C1 segment of cervical spinal cord (tissue), 14 donors: Measurements from ENCODE around the gene PDGFB.

Source experiments
- DNase-seq, 14 donors: peaks; one replicate each; lab custom pipeline; 2025; lab: John Stamatoyannopoulos, UW

The PDGFB gene

GRCh38 chr22:39277142-39277607 is 32.4 kb upstream of the PDGFB start:
- DNase-seq, result no peak

GRCh38 chr22:39276440-39277141 is 31.8 kb upstream of the PDGFB start:
- DNase-seq, result no peak

- no peak for DNase-seq
Measured at GRCh38 chr22:39275814-39276439, 31.1 kb upstream of the PDGFB start.

- no peak for DNase-seq
Measured at GRCh38 chr22:39273950-39274887, 29.4 kb upstream of the PDGFB start.

GRCh38 chr22:39270792-39271191 is 26.0 kb upstream of the PDGFB start:
- no peak for DNase-seq

- DNase-seq, result no peak
Measured at GRCh38 chr22:39270280-39270679, 25.5 kb upstream of the PDGFB start.

- no peak for DNase-seq
Measured at GRCh38 chr22:39269095-39269790, 24.5 kb upstream of the PDGFB start.

GRCh38 chr22:39268645-39269044 is 23.9 kb upstream of the PDGFB start:
- DNase-seq, result no peak

GRCh38 chr22:39267974-39268373 is 23.2 kb upstream of the PDGFB start:
- no peak for DNase-seq

GRCh38 chr22:39266398-39267030 is 21.7 kb upstream of the PDGFB start:
- DNase-seq, result peak in 6 of 14 donors; percentile 18 to 60 (median 37)

- DNase-seq, result no peak
Measured at GRCh38 chr22:39265143-39265886, 20.5 kb upstream of the PDGFB start.

- peak in 8 of 14 donors; percentile 18 to 61 (median 50) for DNase-seq
Measured at GRCh38 chr22:39264349-39265038, 19.7 kb upstream of the PDGFB start.

GRCh38 chr22:39263626-39264348 is 19.0 kb upstream of the PDGFB start:
- DNase-seq, result no peak

- no peak for DNase-seq
Measured at GRCh38 chr22:39259666-39260065, 14.9 kb upstream of the PDGFB start.

- DNase-seq, result no peak
Measured at GRCh38 chr22:39257901-39258475, 13.2 kb upstream of the PDGFB start.

- DNase-seq, result no peak
Measured at GRCh38 chr22:39256979-39257378, 12.2 kb upstream of the PDGFB start.

- DNase-seq, result no peak
Measured at GRCh38 chr22:39256186-39256552, 11.4 kb upstream of the PDGFB start.

GRCh38 chr22:39255449-39256185 is 10.8 kb upstream of the PDGFB start:
- DNase-seq, result no peak
